Urothelium cell line (cell line): ENCODE results near the gene CCDC174.
A peak's percentile ranks its signal among the peaks of the same experiment; 100 is the strongest.
"Not testable (repeated sequence)": the region's sequence is repeated elsewhere in the genome, so short reads cannot be mapped to it uniquely, and the experiment has no call there.

Source experiments
- DNase-seq: peaks from one replicate; pipeline ENCODE4 v3.0.0; 2011; ENCODE audit warnings: low spot score, mixed read lengths
- FAIRE-seq: peaks from 2 replicates; lab custom pipeline; 2011; peaks lifted over from hg19 to GRCh38; lab: Jason Lieb, UNC

Gene CCDC174

DNA sequence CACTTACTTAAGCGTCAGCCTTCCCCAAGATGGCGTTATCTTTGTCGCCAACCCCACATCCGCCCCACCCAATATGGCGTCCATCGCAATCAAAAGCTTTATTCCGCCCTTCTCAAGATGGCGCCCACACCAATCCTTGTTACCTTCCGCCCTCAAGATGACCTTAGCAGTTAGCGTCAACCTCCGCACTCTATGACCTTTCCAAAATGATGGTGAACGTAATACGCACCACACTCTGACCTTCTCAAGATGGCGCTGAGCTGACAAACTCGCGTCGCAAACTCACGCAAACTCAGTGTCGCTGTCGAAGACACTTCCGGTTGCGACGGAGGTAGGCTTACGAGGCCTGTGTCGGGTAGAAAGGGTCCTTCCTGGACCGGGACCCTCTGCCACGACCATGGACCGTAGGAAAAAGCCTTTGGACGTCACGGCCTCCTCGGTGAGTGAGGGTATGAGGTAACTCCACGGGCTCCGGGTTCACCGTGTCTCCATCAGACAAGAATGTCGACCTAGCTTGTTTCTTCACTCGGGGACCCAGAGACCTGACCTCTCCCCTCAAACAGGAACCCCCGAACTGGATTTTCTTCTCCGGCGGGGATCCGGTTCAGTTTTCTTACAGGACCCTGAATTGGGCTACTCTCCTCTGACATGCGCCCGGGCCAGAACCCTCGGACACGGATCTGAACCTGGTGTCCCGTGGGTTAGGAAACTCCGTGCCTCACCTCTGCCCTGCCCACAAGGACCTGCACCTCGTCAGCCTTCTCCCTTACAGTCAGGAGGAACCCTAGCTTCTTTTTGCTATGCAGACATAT lies at the start of gene CCDC174:
CCDC174 (plus strand) TSS at position 323 of the 812 bp plus-strand sequence; CDS start at position 398, 75 bp downstream.
- FAIRE-seq (peak; percentile 85), DNase-seq (peak; percentile 94)

DNA sequence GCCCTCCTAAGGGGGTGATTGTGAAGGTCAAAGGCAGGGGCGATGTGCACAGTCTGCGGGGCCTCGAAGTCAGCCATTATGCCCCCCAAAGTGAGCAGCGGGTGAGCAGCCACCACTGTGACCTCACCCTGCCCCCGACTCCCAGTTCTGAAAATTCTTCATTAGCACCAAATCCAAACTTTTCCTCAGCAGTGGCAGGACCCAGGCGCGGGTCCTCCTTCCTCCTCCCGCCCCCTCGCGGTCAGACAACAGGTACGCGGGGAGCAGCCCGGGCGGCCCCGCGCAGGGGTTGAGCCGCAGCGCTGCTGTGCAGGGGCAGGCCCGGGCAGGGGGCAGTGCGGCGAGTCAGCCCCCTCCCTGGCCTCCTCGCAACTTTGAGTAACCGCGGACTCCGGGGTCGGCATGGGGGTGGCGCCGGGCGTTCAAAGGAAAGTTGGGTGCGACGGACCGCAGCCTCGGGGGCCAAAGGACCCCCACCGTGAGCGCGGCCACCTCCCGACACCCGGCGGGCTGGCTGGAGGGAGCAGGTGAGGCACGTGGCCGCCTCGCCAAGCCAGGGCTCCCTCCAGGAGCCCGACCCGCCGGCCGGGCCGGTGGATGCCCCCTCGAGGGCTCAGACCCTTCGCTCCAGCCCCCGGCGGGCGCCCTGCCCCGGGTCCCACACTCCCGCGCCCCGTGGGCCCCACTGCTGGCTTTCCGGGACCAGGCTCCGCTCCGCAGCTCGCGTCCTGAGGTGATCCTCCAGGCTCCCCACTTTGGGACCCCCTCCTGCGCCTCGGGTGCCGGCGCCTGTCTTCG lies 49.4 kb upstream of the CCDC174 start:
- DNase-seq, result peak; percentile 36
- no peak for FAIRE-seq

DNA sequence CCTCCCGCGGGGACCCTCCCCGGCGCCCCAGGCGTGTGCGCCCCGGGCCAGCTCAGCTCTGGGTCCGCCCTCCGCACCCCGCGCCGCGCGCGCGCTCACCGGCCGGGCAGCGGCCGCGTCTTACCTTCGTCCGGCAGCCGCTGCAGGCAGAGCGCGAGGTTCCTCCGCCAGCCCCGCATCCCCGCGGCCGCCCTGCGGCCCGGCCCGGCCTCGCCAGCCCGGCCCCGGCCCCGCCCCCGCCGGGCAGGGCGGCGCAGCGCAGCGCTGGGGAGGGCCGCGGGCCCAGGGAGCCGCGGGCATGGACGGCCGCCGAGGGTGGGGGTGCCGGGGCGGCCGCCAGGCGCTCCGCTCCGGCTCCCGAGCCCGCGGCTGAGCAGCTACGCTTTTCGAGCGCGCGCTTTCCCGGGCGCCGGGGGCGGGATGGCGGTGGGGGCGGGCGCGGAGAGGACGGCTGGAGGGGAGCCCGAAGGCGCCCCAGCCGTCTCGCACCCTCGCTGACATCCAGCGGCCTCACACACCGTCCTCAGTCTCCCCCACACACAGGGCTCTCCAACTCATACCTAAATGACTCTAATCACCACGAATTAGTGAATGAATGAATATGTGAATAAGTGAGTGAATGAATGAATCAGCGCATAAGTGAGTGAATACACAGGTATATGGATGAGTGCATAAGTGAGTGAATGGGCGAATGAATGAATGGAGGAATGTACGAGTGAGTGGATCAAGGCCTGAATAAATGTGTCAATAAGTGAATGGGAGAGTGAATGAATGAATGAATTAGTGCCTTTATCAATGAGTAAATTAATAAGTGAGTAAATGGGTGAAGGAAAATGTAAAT lies 48.5 kb upstream of the CCDC174 start:
- DNase-seq, result peak; percentile 71
- FAIRE-seq, result no peak

DNA sequence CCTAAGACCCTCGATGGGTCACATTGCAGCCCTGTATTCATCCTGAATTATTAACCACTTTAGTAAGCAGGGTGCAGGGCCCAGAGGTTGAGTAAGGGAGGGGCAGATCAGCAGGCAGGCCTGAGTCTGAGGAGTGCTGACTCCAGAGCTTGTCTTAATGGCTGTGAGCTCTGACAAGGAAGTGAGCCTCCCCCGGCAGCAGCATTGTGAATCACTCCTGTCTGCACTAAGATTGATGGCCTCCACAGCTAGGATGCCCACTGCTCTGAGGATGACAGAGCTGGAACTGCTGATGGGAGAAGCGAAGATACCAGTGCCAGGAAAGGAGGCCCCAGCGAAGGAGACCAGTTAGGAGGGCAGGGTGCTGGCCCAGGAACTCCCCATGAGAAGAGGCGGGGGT lies 46.5 kb upstream of the CCDC174 start:
- peak; percentile 53 for DNase-seq
- no peak for FAIRE-seq

DNA sequence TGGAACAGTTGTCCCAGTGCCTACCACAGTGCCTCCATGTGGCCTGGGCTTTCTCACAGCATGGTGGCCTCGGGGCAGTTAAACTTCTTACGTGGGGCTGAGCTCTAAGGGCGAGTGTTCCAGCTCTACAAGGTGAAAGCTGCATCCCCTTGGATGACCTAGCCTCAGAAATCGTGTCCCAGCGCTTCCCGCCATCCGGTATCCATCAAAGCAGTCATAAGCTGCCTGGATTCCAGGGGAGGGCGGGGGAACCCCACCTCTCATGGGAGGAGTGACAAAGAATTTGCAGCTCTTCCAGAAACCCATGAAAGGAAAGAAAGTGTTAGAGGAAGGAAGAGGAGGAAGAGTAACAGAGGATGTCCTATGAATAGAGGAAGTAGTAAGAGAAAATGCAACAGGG lies 45.8 kb upstream of the CCDC174 start:
- DNase-seq (no peak), FAIRE-seq (no peak)

DNA sequence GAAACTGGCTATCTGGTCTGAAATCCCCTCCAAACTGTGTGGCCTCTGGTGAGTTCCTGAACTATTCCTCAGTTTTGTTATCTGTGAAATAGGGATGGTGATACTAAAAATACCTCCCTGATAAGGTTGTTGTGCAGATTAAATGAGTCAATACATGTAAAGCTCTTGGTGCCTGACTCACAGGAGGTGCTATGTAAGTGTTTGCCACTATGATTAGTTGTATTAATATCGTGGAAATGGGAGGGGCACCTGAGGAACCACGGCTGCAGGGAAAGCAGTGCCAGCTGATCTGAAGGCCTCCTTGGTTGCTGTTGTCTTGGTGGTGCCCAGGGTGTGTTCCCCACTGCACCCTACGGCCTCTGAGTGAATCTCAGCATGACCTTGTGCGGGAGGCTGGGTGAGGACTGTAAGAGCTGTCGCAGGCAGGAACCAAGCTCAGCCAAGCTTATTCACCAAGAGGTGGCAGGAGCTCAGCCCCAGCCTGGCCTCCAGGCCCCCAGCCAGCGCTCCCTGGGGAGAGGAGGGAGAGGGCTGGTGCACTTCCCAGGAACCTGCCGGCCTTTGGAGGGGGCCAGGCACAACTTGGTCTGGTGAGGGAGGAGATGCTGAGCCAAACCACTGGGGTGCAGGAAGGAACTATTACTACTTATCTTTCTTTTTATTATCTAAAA lies 44.8 kb upstream of the CCDC174 start:
- no peak for FAIRE-seq
- DNase-seq, result no peak

DNA sequence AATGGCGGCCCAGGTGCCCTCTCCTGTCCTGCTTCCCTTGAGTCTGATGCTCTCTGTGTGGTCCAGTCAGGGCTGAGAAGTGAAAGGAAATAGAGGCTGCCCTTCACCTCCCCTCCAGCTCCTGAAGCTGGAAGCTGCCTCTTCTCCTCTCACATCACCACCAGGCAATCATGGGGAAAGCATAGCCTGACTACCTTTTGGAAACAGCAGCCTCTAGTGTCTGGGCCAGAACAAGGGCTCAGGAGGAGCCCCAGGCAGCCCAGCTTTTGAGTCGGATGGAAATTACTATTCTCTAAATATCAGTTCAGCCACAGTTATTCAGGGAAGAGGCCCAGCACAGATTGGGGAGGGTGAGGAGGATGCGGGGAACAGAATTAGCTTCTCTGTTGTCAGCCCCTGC lies 43.3 kb upstream of the CCDC174 start:
- DNase-seq (no peak), FAIRE-seq (no peak)

DNA sequence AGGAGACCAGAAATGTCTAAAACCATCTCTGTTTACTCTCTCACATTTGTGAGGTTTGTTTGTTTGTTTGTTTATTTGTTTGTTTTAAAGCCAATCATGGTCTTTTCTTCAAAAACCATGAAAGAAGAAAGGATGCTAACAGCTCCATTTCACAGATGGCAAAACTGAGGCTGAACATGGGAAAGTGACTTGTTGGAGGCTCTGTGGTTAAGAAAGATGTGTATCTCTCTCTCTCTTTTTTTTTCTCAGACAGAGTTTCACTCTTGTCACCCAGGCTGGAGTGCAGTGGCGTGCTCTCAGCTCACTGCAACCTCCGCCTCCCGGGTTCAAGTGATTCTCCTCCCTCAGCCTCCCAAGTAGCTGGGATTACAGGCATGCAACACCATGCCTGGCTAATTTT lies 42.5 kb upstream of the CCDC174 start:
- not testable (repeated sequence) for DNase-seq, FAIRE-seq

DNA sequence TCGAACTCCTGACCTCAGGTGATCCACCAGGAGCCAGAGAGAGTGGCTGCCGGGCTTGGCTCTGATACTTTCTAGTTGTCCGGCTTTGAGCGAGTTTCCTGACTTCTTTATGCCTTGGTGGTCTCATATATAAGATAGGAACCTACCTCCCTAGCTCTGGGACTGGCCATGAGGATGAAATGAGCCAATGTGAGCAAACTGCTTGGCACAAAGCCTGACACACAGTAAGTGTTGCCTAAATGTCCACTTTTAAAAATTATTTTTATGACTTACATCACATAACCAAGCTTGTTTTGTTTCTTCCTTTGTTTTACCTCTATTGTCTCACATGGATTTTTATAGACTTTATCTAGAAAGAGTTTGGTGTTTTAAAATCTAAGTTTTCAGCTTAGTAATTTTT lies 42.1 kb upstream of the CCDC174 start:
- FAIRE-seq (no peak), DNase-seq (no peak)

DNA sequence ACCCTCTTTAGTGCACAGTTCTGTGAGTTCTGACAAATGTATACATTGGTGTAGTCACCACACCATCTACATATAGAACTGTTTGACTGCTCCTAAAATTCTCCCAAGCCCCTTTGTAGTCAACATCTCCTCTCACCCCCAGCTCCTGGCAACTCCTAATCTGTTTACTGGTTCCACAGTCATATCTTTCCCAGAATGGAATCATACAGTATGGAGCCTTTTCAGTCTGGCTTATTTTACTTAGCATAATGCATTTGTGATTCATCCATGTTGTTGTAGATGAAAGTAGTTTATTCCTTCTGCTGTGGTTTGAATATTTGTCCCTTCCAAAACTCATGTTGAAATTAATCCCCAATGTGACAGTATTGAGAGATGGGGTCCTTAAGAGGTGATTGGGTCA lies 41.6 kb upstream of the CCDC174 start:
- FAIRE-seq, result no peak
- no peak for DNase-seq

DNA sequence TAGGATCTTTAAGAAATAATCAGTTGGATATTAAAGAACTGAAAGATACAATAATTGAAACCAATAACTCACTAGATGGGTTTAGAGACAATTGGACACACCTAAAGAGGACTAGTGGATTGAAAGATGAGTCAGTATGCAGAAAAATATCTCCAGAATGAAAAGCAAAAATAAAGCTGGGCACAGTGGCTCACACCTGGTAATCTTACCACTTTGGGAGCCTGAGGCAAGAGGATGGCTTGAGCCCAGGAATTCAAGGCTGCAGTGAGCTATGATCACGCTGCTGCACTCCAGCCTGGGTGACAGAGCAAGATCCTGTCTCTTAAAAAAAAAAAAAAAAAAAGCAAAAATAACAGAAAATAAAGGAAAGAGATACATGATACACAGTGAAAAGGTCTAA lies 37.4 kb upstream of the CCDC174 start:
- FAIRE-seq (no peak), DNase-seq (no peak)

DNA sequence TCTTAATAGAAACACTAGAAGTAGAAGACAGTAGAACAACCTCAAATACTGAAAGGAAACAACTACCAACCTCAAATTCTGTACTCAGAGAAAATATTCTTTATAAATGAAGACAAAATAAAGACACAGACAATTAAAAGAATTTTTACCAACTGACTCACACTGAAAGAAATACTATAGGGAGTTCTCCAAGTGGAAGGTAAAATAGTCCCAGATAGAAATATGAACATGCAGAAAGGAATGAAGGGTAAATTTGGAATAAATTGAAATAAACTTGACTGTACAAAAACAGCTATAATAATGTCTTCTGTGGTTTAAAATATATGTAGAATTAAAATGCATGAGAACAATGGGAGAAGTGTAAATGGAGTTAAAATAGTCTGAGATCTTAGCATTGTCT lies 36.7 kb upstream of the CCDC174 start:
- FAIRE-seq (no peak), DNase-seq (no peak)

DNA sequence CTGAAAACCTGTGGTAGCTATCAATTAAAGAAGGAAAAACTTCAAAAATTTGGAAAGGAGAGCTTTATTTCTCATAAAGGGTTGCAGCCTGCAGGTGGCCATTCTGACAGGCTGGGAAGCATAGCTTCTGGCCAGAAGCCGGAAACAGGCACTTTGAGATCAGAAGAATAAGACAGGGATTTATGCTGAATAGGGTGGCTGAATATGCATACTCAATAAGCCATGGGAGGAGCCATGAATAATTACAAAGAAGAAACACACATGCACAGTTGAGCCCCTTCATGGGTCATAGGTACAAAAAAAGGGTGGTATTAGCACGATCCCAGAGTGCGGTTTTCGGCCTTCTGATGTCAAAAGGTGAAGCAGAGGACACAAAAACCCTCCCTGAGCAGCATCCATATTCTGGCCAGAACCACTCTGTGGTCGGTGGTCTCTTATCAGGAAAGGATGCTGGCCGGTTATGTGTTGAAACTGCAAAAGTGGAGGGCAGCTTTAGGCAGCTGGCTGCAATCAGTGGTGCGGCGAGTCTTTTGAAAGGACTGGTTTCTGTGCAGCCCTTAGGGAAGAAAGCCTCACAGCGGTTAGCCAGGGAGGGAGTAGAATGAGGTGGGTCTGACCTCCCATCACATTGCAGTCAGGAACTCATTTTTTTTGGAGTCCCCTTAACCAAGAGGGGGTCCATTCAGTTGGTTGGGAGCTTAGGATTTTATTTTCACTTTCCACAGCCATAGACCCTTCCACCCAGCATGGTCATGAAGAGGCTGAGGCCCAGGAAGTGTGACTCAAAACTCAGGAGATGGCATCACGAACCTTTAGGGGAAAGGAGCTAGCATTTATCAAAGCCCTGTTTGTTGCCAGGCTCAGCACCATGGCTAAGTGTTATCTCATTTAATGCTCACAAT lies 34.7 kb upstream of the CCDC174 start:
- FAIRE-seq, result no peak
- DNase-seq, result no peak

DNA sequence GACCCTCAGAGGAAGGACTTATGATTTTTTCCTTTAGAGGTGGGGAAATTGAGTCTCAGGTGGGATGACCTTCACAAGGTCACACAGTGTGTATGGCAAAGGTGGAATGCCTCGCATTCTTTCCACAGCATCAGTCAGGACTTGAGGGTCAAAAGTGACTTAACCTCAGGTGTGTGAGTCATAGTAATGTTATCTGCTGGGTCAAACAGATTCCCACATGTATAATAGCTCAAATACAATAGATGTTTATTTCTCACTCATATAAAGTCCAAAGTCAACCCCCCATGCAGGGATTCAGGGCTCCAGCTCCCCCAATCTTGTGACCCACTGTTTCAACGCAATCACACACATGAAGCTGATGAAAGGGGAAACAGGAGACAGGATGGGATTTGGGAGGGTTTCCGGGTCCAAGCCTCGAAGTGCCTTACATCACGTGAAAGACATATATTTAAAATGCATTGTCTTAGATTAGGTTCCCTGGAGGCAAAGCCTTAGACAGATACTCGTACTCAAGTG lies 34.0 kb upstream of the CCDC174 start:
- peak; percentile 65 for FAIRE-seq
- peak; percentile 62 for DNase-seq

DNA sequence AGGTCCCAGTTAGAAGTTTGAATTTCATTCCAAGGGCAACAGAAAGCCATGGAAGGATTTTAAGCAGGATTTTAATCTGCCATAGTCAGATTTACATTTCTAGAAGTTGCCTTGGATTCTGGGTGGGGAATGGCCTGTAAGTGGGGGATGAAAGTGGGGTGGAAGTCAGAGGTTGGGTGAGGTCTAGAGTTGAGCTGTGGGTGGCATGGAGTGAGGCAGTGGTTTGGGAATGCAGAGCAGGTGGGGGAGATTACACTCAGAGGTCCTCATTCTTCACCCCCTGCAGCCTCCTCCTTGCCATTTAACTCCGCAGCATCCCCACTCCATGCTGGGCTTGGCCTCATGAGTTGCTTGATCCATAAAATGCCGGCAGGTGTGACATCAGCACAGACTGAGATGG lies 32.0 kb upstream of the CCDC174 start:
- FAIRE-seq, result no peak

DNA sequence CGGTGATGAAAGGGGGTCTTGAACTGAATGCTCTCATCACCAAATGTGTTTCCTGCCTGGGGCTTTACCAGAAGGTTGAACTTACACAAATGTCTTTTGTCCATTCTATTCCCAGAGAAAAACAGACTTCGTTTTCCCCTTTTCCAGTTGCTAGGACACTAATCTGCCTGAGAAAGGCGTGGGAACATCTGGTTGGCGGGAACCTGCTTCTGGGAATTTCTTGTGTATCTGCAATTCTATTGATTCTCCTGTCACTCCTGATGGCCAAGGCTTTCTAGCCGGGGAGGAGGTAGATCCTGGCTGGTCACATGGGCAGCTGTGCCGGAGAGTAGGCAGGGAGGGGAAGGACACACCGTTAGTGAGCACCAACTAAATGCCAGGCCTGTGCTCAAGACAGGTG lies 31.1 kb upstream of the CCDC174 start:
- no peak for DNase-seq
- FAIRE-seq, result no peak

More for the DNA sequence above, 32.0 kb upstream of the CCDC174 start:
- no peak for DNase-seq

DNA sequence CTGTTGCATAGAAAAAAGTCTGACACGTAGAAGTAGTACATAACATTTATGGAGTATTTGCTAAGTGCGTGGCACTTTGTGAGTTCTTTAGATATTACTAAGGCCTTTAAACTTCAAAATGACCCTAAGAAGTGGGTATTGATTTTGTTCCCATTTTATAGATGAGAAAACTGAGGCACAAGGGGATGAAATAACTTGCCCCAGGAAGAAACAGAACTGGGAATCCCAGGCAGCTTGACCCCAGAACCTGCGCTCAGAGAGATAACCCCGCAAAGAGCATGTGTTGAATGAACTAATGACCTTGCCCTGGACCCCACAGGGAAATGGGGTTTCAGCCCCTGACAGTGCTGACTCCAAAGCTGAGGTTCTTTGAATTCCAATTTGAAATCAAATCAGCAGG lies 30.5 kb upstream of the CCDC174 start:
- DNase-seq (no peak), FAIRE-seq (no peak)

DNA sequence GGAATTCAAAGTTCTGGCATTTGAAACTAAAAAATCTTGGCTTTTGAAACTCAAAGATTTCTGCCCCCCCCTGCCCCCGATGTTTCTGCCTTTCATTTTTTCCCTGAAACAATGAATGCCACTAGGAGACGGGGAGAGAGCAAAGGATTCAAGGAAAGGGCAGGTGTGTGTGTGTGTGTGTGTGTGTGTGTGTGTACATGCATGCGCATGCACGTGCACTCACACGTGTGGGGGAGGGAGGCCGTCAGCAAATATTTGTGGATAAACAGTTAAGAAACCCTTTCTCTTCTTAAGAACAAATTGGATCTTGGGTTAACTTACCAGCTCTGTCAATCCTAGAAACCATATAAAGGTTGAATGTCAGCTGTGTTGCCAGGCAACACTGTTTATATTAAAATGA lies 29.2 kb upstream of the CCDC174 start:
- no peak for DNase-seq

DNA sequence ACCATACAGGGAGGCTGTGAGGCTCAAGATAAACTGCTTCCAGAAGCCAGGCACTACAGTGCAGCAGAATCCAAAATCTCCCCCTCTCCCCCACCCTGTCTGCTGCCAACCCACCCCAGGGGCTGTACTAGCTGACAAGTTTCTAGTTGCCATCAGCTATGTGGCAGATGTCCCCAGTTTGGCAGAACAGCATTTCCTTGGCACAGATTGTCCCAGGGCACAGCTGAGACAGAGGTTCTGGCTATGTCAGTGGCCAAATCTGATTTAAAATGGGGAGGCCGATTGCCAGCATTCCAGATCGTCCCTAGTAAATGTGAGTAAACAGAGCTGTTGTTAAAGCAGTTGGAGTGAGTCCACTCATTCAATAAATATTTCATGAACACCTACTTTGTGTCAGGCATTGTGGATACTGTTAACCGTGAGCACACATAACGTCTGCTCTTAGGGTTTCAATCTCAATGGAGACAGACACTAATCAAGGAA lies 28.0 kb upstream of the CCDC174 start:
- FAIRE-seq (no peak), DNase-seq (no peak)

More for the DNA sequence above, 29.2 kb upstream of the CCDC174 start:
- no peak for FAIRE-seq
